ENCODE measurements around the gene XXYLT1. TPM values are rescaled to one million over a fixed set of nuclear protein-coding genes. Genes with fewer than 3 reads are reported as not detected.

XXYLT1 gene
- total and polyA plus RNA-seq, 10 of the 15 experiments (the other 5 are each of a cell fraction or from before 2014, with no cell fraction given), result 1.2 to 14.2 (median 9.3) TPM

- TF ChIP-seq ZBED1 (IDR thresholded peaks at IDR 0.05; ENCODE audit: borderline replicate concordance) (no peak), JUND (IDR thresholded peaks at IDR 0.05; ENCODE audit: low read depth, low read length) (0 out of 2 replicates have a peak, but pooled peaks have one; percentile 5), ZNF217 (IDR thresholded peaks at IDR 0.05) (0 out of 2 replicates have a peak, but pooled peaks have one; percentile 60), FOXK2 (IDR thresholded peaks at IDR 0.05) (no peak), E2F8 (IDR thresholded peaks at IDR 0.05; ENCODE audit: low read depth, partially characterized antibody) (no peak), BHLHE40 (IDR thresholded peaks at IDR 0.05; ENCODE audit: borderline replicate concordance in 1 of 2, low read depth in 2 of 2, low read length in 1 of 2) (peak; percentile 41 to 45; a peak in 2 of 4 replicates), BCL11A (IDR thresholded peaks at IDR 0.05; ENCODE audit: low read depth, low read length) (no peak), ZNF384 (IDR thresholded peaks at IDR 0.05; ENCODE audit: borderline replicate concordance, low read depth, low read length) (no peak), TBL1XR1 (IDR thresholded peaks at IDR 0.05; ENCODE audit: low read depth, low read length) (no peak), RB1 (IDR thresholded peaks at IDR 0.05; ENCODE audit: borderline replicate concordance) (peak; percentile 88; the same call in 1 of the 2 replicates), ZNF274 (IDR thresholded peaks at IDR 0.05; ENCODE audit: insufficient read depth, insufficient read length) (no peak), IKZF1 (conservative IDR thresholded peaks at IDR 0.05) (peak; percentile 95), STAT3 (IDR thresholded peaks at IDR 0.05; ENCODE audit: low read depth, low read length) (no peak), MTA2 (IDR thresholded peaks at IDR 0.05; ENCODE audit: low read depth) (no peak), LARP7 (IDR thresholded peaks at IDR 0.05) (peak; percentile 94), REST (IDR thresholded peaks at IDR 0.05; ENCODE audit: low read depth, low read length) (no peak), CEBPZ (IDR thresholded peaks at IDR 0.05; ENCODE audit: low read depth, low read length) (no peak), MAX (IDR thresholded peaks at IDR 0.05; ENCODE audit: low read depth, low read length) (no peak), KAT2A (conservative IDR thresholded peaks at IDR 0.05; ENCODE audit: control insufficient read depth, low read depth, low read length) (no peak), ASH2L (IDR thresholded peaks at IDR 0.05; ENCODE audit: borderline replicate concordance, low read depth) (peak; percentile 86; the same call in 1 of the 2 replicates), ESRRA (IDR thresholded peaks at IDR 0.05; ENCODE audit: low read length) (no peak), CHD2 (IDR thresholded peaks at IDR 0.05; ENCODE audit: borderline replicate concordance, low read depth, low read length) (no peak)
These were observed at the start of gene XXYLT1 (continued) for GRCh38 chr3:195270817-195271409.
